Motor neuron (in vitro differentiated cells): ENCODE results near the gene RNF212. TPM values are rescaled to one million over a fixed set of nuclear protein-coding genes. Genes with fewer than 3 reads are reported as not detected.

Experiments used
- ATAC-seq, 8 experiments: fragments of 200-7000 bp; cut with Tn5 transposase; replicated peaks in 6 of 8; 2 replicates each; pipeline ENCODE4 v1.8.0; 2021; ENCODE audit warnings: mild to moderate bottlenecking in 8 of 8, moderate library complexity in 8 of 8
- H3K27ac ChIP-seq, 2 donors: fragments of 250-450 bp; sonication (Bioruptor Pico); 2 replicates each; pipeline ENCODE4 v1.9.0; 2021; ENCODE audit warnings: antibody characterized with exemption in 2 of 2, mild to moderate bottlenecking in 2 of 2, moderate library complexity in 1 of 2
- H3K4me1 ChIP-seq, 2 donors: fragments of 250-450 bp; sonication (Bioruptor Pico); replicated peaks in 1 of 2; 2 replicates each; pipeline ENCODE4 v1.6.1; 2021; ENCODE audit warnings: antibody characterized with exemption in 2 of 2, mild to moderate bottlenecking in 2 of 2, moderate library complexity in 1 of 2
- H3K4me3 ChIP-seq, 5 donors: fragments of 250-450 bp; sonication (Bioruptor Pico); 2 replicates each; pipeline ENCODE4 v1.9.0; 2021; ENCODE audit warnings: antibody characterized with exemption in 5 of 5, mild to moderate bottlenecking in 5 of 5, moderate library complexity in 4 of 5
- WGBS, 10 experiments: fragments of 450-650 bp; shearing (Covaris generic); methylation state at CpG; one replicate each; pipeline ENCODE4 v1.0.0; 2022; 5-methylcytosine and 5-hydroxymethylcytosine counted together
- in situ Hi-C, 9 experiments: fragments of 400-800 bp; cut with MboI; loops; one replicate each; pipeline ENCODE4 v1.15.0; 2021; ENCODE audit warnings: low sequenced_read_pairs in 9 of 9, low pct_unique_long_range_greater_than_20kb in 2 of 9; ENCODE audit not compliant: unreplicated experiment in 9 of 9
- total RNA-seq, 8 experiments: library from RNA; unstranded; fragments of 300-600 nt; gene quantifications; 2 replicates each; pipeline versions ENCODE4 v1.2.3 to v1.2.4, GENCODE V29; 2022

Gene RNF212
- total RNA-seq, 8 experiments from 2014 or later, result 0.70 to 9.4 (median 4.8) TPM

GRCh38 chr4:1093391-1094335 is 19.7 kb downstream of the RNF212 start:
- in situ Hi-C loops, result no loop called here
- ATAC-seq, result no peak
- 49 to 100% (median 81%) methylated on average over 1 to 8 of the region's 22 CpGs for WGBS, 10 experiments
- H3K27ac ChIP-seq, result no peak overlapping the region
- H3K4me3 ChIP-seq, result no peak overlapping the region
- no peaks in the 10 kb centered on the region for H3K4me1 ChIP-seq

GRCh38 chr4:1092983-1093361 is 20.4 kb downstream of the RNF212 start:
- H3K27ac ChIP-seq, result no peak overlapping the region
- no peak for ATAC-seq
- no peaks in the 10 kb centered on the region for H3K4me1 ChIP-seq
- in situ Hi-C loops, result no loop called here
- 80 to 100% (median 100%) methylated on average over 1 to 2 of the region's 4 CpGs; no CpG with 5 or more reads in 6 of the 10 experiments for WGBS, 10 experiments
- no peak overlapping the region for H3K4me3 ChIP-seq

GRCh38 chr4:1092026-1092982 is 21.1 kb downstream of the RNF212 start:
- H3K4me3 ChIP-seq, result no peak overlapping the region
- ATAC-seq, result peak in 1 of 8 experiments; percentile 61
- H3K27ac ChIP-seq, result no peak overlapping the region
- 47 to 100% (median 87%) methylated on average over 1 to 14 of the region's 28 CpGs; no CpG with 5 or more reads in 3 of the 10 experiments for WGBS, 10 experiments
- no peaks in the 10 kb centered on the region for H3K4me1 ChIP-seq
- in situ Hi-C loops, result no loop called here

GRCh38 chr4:1091561-1091995 is 21.8 kb downstream of the RNF212 start:
- ATAC-seq, result no peak
- H3K4me3 ChIP-seq, result no peak overlapping the region
- in situ Hi-C loops, result no loop called here
- H3K27ac ChIP-seq, result no peak overlapping the region
- H3K4me1 ChIP-seq, result no peaks in the 10 kb centered on the region
- 33 to 100% (median 93%) methylated on average over 1 to 3 of the region's 10 CpGs; no CpG with 5 or more reads in 5 of the 10 experiments for WGBS, 10 experiments

GRCh38 chr4:1090465-1091440 is 22.6 kb downstream of the RNF212 start:
- no peak overlapping the region for H3K4me3 ChIP-seq
- H3K4me1 ChIP-seq, result no peaks in the 10 kb centered on the region
- no peak overlapping the region for H3K27ac ChIP-seq
- peak in 2 of 8 experiments; percentile 31 to 97 for ATAC-seq
- WGBS, 10 experiments, result 60 to 86% (median 79%) methylated on average over 1 to 5 of the region's 10 CpGs; no CpG with 5 or more reads in 3 of the 10 experiments
- in situ Hi-C loops, result no loop called here

- in situ Hi-C loops, result no loop called here
- Histone ChIP-seq H3K27ac (no peak overlapping the region), H3K4me1 (no peaks in the 10 kb centered on the region), H3K4me3 (no peak overlapping the region)
- no peak for ATAC-seq
- 0 to 100% (median 86%) methylated on average over 1 to 2 of the region's 3 CpGs; no CpG with 5 or more reads in 5 of the 10 experiments for WGBS, 10 experiments
These were observed 23.3 kb downstream of the RNF212 start for GRCh38 chr4:1090036-1090435.

- Histone ChIP-seq H3K27ac (no peak overlapping the region), H3K4me1 (no peaks in the 10 kb centered on the region), H3K4me3 (no peak overlapping the region)
- no peak for ATAC-seq
- in situ Hi-C loops, result no loop called here
These were observed 26.0 kb downstream of the RNF212 start for GRCh38 chr4:1087371-1087770.

GRCh38 chr4:1086011-1086410 is 27.4 kb downstream of the RNF212 start:
- H3K4me1 ChIP-seq, result no peaks in the 10 kb centered on the region
- H3K27ac ChIP-seq, result no peak overlapping the region
- no peak for ATAC-seq
- 33 to 79% (median 68%) methylated on average over 1 to 6 of the region's 8 CpGs; no CpG with 5 or more reads in 3 of the 10 experiments for WGBS, 10 experiments
- in situ Hi-C loops, result no loop called here
- H3K4me3 ChIP-seq, result no peak overlapping the region

- in situ Hi-C loops, result no loop called here
- H3K4me1 ChIP-seq, result no peaks in the 10 kb centered on the region
- no peak overlapping the region for H3K27ac ChIP-seq
- 40 to 100% (median 77%) methylated on average over 1 to 7 of the region's 7 CpGs for WGBS, 10 experiments
- no peak for ATAC-seq
- H3K4me3 ChIP-seq, result no peak overlapping the region
These were observed 28.0 kb downstream of the RNF212 start for GRCh38 chr4:1085404-1085799.

- no peaks in the 10 kb centered on the region for H3K4me1 ChIP-seq
- H3K4me3 ChIP-seq, result no peak overlapping the region
- no peak overlapping the region for H3K27ac ChIP-seq
- ATAC-seq, result peak in 1 of 8 experiments; percentile 20
- 36 to 94% (median 81%) methylated on average over 2 to 12 of the region's 13 CpGs; no CpG with 5 or more reads in 5 of the 10 experiments for WGBS, 10 experiments
- in situ Hi-C loops, result no loop called here
These were observed 28.5 kb downstream of the RNF212 start for GRCh38 chr4:1084796-1085403.

GRCh38 chr4:1084394-1084793 is 29.0 kb downstream of the RNF212 start:
- 58 to 100% (median 80%) methylated on average over 1 to 4 of the region's 7 CpGs; no CpG with 5 or more reads in 3 of the 10 experiments for WGBS, 10 experiments

More at GRCh38 chr4:1084394-1084793, 29.0 kb downstream of the RNF212 start:
- Histone ChIP-seq H3K4me1 (no peaks in the 10 kb centered on the region), H3K27ac (no peak overlapping the region), H3K4me3 (no peak overlapping the region)
- ATAC-seq, result no peak
- in situ Hi-C loops, result no loop called here
